Osteoblast (primary cell): Measurements from ENCODE around the gene KRTAP5-3. TPM values are rescaled to one million over a fixed set of nuclear protein-coding genes. Genes with fewer than 3 reads are reported as not detected.

Experiments used
- DNase-seq: peaks from one replicate; pipeline ENCODE4 v3.0.0; 2011; ENCODE audit warnings: low spot score, mixed read lengths; ENCODE audit not compliant: insufficient read length; ENCODE audit errors: missing footprints
- H2AFZ ChIP-seq: 2 replicates; pipeline ENCODE4 v1.6.0; 2011; ENCODE audit warnings: mild to moderate bottlenecking, low read length
- H3K27ac ChIP-seq: 2 replicates; pipeline ENCODE4 v1.5.1; 2011; ENCODE audit warnings: mild to moderate bottlenecking, low read depth, low read length, moderate library complexity
- H3K27me3 ChIP-seq: 2 replicates; pipeline ENCODE4 v1.6.0; 2012; ENCODE audit warnings: mild to moderate bottlenecking, control low read depth, inconsistent platforms, low read length, moderate library complexity; ENCODE audit not compliant: insufficient read depth
- H3K36me3 ChIP-seq: 2 replicates; pipeline ENCODE4 v1.5.1; 2011; ENCODE audit warnings: mild to moderate bottlenecking, low read length, control low read depth, moderate library complexity; ENCODE audit not compliant: insufficient read depth
- H3K4me1 ChIP-seq: 2 replicates; pipeline ENCODE4 v1.5.1; 2011; ENCODE audit warnings: mild to moderate bottlenecking, low read length, control low read depth, moderate library complexity; ENCODE audit not compliant: insufficient read depth
- H3K4me2 ChIP-seq: 2 replicates; pipeline ENCODE4 v1.6.0; 2011; ENCODE audit warnings: mild to moderate bottlenecking, low read length; ENCODE audit not compliant: insufficient read depth
- H3K4me3 ChIP-seq: fragments of 200-600 bp; sonication (generic); 3 replicates; pipeline ENCODE4 v1.5.1; 2012; ENCODE audit warnings: mild to moderate bottlenecking, low read length, inconsistent platforms; ENCODE audit not compliant: insufficient read depth
- H3K79me2 ChIP-seq: 2 replicates; pipeline ENCODE4 v1.6.0; 2012; ENCODE audit warnings: mild to moderate bottlenecking, low read length, control low read depth, inconsistent platforms; ENCODE audit not compliant: insufficient read depth
- H3K9me3 ChIP-seq: 2 replicates; pipeline ENCODE4 v1.5.1; 2011; ENCODE audit warnings: low read depth, low read length, control low read depth
- H4K20me1 ChIP-seq: 2 replicates; pipeline ENCODE4 v1.6.0; 2012; ENCODE audit warnings: mild to moderate bottlenecking, low read length, control low read depth; ENCODE audit not compliant: insufficient read depth
- total RNA-seq: library from RNA; depleted of rRNA; stranded (reverse); fragments of >200 nt; gene quantifications from 2 replicates; pipeline ENCODE4 v1.2.3, GENCODE V29; 2012
- TF ChIP-seq, protein P1 (sequence below): IDR thresholded peaks from 2 replicates; pipeline ENCODE4 v1.5.1; 2011; ENCODE audit warnings: mild to moderate bottlenecking, low read depth, low read length, moderate library complexity; ENCODE audit errors: extremely low read depth

KRTAP5-3 gene
- total RNA-seq, 1 donor = not detected

DNA sequence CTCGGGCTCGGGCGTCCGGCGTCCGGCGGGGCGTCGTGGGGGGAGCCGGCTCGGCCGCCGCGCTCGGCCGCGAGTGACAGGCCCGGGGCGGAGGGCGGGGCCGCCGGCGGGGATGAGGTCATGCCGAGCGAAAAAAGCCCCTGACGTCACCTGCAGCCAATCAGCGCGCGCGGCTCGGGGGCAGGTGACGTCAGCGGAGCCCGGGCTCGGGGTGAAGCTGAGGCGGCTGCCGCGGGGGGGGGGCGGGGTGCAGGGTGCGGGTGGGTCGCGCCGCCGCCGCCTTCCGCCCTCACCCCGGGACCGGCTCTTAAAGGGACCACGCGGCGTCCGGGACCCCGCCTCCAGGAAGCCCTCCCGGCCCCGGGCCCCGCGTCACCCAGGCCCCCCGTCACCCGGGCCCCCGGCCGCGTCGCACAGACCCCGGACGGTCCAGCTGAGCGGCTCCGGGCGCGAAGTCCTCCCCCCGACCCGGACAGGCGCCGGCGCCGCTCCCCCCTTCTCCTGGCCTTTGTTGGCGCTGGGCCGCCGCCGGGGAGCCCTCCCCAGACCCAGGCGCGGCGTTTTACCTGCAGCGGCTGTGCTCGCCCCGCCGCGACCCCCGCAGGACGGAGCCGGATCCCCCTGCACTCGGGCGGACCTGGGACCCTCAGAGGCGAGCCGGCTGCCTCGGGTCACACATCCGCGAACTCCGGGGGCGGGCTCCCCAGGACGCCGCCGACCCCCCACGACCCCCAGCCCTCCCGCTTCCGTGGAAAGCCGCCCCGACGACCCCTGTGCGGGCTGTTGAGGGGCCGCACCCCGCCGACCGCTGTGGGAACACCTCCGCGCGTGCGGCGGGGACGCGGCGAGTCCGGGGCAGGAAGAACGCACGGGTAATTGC is 35.8 kb downstream of the KRTAP5-3 start, which contains the start of gene DUSP8:
Gene DUSP8, minus strand, starts transcription at position 75 of the 880 bp plus-strand sequence. CDS start 6,445 bp downstream, outside the sequence.
- no peaks in the 10 kb centered on the region for H3K79me2 ChIP-seq
- peak within 1 kb of the TSS; percentile 72 for H3K4me3 ChIP-seq
- peak within 1 kb of the TSS; percentile 65 for H3K4me2 ChIP-seq
- no peak within 1 kb of the TSS for H3K27ac ChIP-seq
- TF ChIP-seq, protein P1, sequence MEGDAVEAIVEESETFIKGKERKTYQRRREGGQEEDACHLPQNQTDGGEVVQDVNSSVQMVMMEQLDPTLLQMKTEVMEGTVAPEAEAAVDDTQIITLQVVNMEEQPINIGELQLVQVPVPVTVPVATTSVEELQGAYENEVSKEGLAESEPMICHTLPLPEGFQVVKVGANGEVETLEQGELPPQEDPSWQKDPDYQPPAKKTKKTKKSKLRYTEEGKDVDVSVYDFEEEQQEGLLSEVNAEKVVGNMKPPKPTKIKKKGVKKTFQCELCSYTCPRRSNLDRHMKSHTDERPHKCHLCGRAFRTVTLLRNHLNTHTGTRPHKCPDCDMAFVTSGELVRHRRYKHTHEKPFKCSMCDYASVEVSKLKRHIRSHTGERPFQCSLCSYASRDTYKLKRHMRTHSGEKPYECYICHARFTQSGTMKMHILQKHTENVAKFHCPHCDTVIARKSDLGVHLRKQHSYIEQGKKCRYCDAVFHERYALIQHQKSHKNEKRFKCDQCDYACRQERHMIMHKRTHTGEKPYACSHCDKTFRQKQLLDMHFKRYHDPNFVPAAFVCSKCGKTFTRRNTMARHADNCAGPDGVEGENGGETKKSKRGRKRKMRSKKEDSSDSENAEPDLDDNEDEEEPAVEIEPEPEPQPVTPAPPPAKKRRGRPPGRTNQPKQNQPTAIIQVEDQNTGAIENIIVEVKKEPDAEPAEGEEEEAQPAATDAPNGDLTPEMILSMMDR = no peak
- peaks cover 32% of the 10 kb centered on the region for H3K27me3 ChIP-seq
- no peaks in the 10 kb centered on the region for H3K9me3 ChIP-seq
- H3K36me3 ChIP-seq = no peaks in the 10 kb centered on the region
- DNase-seq = peak; percentile 100
- H3K4me1 ChIP-seq = no peaks in the 10 kb centered on the region
- H2AFZ ChIP-seq = no peak within 1 kb of the TSS
- peaks cover 16% of the 10 kb centered on the region for H4K20me1 ChIP-seq

DNA sequence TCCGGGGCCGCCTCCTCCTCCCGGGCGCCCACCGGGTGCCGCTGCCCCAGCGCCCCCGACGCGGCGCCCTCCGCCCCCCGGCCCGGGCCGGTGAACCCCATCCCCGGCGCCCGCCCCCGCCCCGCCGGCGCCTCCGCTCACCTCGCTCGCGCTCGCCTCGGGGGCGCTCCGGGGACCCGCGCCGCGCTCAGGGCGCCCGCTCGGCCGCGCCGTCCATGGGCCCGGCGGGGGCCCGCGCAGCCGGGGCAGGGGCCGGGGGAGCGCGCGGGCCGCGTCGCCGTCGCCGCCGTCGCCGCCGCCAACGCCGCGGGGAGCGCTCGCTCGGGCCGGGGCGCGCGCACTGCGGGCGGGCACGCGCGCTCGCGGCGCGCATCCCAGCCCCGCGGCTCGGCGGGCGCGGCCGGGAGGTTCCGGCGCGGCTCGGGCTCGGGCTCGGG is 36.5 kb downstream of the KRTAP5-3 start:
- peak overlapping the region; percentile 72 for H3K4me3 ChIP-seq
- DNase-seq = peak; percentile 89
- no peak overlapping the region for H3K4me2 ChIP-seq
- peaks cover 32% of the 10 kb centered on the region for H3K27me3 ChIP-seq
- peaks cover 18% of the 10 kb centered on the region for H4K20me1 ChIP-seq
- TF ChIP-seq, protein P1 = no peak
- H2AFZ ChIP-seq = no peak overlapping the region
- no peaks in the 10 kb centered on the region for H3K36me3 ChIP-seq
- no peaks in the 10 kb centered on the region for H3K4me1 ChIP-seq
- no peak overlapping the region for H3K27ac ChIP-seq
- no peaks in the 10 kb centered on the region for H3K79me2 ChIP-seq
- H3K9me3 ChIP-seq = no peaks in the 10 kb centered on the region

DNA sequence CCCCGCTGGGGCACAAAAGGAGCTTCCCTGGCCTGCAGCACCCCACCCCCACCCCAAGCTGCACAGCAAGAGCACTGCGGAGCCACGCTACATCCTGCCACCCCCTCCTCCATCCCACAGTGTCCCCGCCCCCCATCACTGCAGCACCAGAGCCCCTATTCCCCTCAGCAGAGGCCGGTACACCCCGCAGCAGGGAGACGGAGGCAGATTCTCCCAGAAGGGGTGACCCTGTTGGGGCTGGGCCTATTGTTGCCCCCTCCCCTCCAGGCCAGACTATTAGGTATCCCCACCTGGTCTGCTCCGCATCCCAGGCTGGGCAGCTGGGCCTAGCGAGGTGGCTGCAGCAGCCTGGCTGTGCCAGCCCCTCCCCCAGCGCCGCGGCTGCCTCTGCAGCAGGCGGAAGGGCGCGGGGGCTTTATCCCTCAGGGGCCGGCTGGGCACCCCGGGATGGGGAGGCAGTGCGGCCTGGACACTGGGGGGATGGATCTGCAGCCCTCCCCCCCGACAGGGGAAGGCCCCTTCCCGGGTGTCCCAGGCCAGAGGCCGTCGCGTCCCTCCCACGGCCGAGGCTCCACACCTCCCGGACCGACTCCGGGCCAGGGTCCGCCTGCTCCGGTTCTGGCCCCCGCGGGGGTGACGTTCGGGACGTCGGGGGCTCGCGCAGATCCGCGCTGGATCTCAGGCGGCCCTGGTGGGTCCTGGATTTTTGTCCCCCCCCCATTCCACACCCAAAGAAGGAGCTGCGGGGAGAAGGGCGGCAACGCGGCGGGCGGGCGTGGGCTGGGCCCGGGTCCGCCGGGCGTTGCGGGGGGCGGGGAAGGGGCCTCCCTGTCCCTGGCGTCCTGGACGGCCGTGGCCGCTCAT is 37.1 kb downstream of the KRTAP5-3 start:
- H3K4me3 ChIP-seq = peak overlapping the region; percentile 72
- TF ChIP-seq, protein P1 = no peak
- no peaks in the 10 kb centered on the region for H3K36me3 ChIP-seq
- H3K27me3 ChIP-seq = peaks cover 32% of the 10 kb centered on the region
- no peak overlapping the region for H3K27ac ChIP-seq
- no peaks in the 10 kb centered on the region for H3K9me3 ChIP-seq
- H4K20me1 ChIP-seq = peaks cover 22% of the 10 kb centered on the region
- H3K4me2 ChIP-seq = peak overlapping the region; percentile 65
- peak; percentile 90 for DNase-seq
- no peak overlapping the region for H2AFZ ChIP-seq
- no peaks in the 10 kb centered on the region for H3K4me1 ChIP-seq
- no peaks in the 10 kb centered on the region for H3K79me2 ChIP-seq
